AG10803 (cell line): ENCODE data around the gene PPTC7.

Source experiments
- DNase-seq: peaks from one replicate; pipeline ENCODE4 v3.0.0; 2010; ENCODE audit warnings: low read depth
- H3K4me3 ChIP-seq: 2 replicates; pipeline ENCODE4 v1.5.1; 2011; ENCODE audit warnings: mild to moderate bottlenecking, low read length, control low read depth
- CTCF ChIP-seq: conservative IDR thresholded peaks from 2 replicates; pipeline ENCODE4 v1.5.1; 2011; ENCODE audit warnings: mild to moderate bottlenecking, low read length, control low read depth, inconsistent platforms

Gene PPTC7

GRCh38 chr12:110537605-110538409, 45.3 kb downstream of the PPTC7 start:
- H3K4me3 ChIP-seq = no peak overlapping the region
- no peak for DNase-seq
- no peak for TF ChIP-seq CTCF

GRCh38 chr12:110536834-110537604, 46.1 kb downstream of the PPTC7 start:
- TF ChIP-seq CTCF = no peak
- no peak overlapping the region for H3K4me3 ChIP-seq
- peak; percentile 40 for DNase-seq

- DNase-seq = no peak
- TF ChIP-seq CTCF = no peak
- H3K4me3 ChIP-seq = no peak overlapping the region
These were observed 48.3 kb downstream of the PPTC7 start for GRCh38 chr12:110534811-110535210.

- DNase-seq = no peak
- H3K4me3 ChIP-seq = no peak overlapping the region
- TF ChIP-seq CTCF = no peak
These were observed 49.5 kb downstream of the PPTC7 start for GRCh38 chr12:110533607-110534006.

GRCh38 chr12:110532644-110533043, 50.5 kb downstream of the PPTC7 start:
- TF ChIP-seq CTCF = no peak
- H3K4me3 ChIP-seq = no peak overlapping the region
- no peak for DNase-seq

- TF ChIP-seq CTCF = no peak
- no peak overlapping the region for H3K4me3 ChIP-seq
- DNase-seq = peak; percentile 82
These were observed 51.3 kb downstream of the PPTC7 start for GRCh38 chr12:110531741-110532333.
